A673 (cell line): ENCODE measurements around the gene POGLUT3. TPM values are rescaled to one million over a fixed set of nuclear protein-coding genes. Genes with fewer than 3 reads are reported as not detected.

Source experiments
- BruUV-seq: library from RNA; stranded (reverse); fragments of 400-500 nt; replicated peaks from 2 replicates; lab custom pipeline; 2021; lab: Mats Ljungman, UMichigan
- CTCF ChIA-PET: fragments of 300-600 bp; sonication (Branson Sonifier 250); formaldehyde crosslinking; loops from one replicate; lab custom pipeline; 2022; ENCODE audit warnings: antibody characterized with exemption; lab: Charles Lee
- POLR2A ChIA-PET: fragments of 300-600 bp; sonication (Branson Sonifier 250); formaldehyde crosslinking; loops from one replicate; lab custom pipeline; 2022; ENCODE audit warnings: antibody characterized with exemption; ENCODE audit not compliant: low non-redundant PET; lab: Charles Lee
- DNase-seq: peaks from one replicate; pipeline ENCODE4 v3.0.0-alpha.2; 2015; ENCODE audit warnings: low spot score
- H3K27ac ChIP-seq: fragments of 200-600 bp; sonication (generic); 2 replicates; pipeline ENCODE4 v1.5.1; 2016; ENCODE audit warnings: mixed run types, low read depth, mild to moderate bottlenecking, mixed read lengths, antibody characterized with exemption, low read length; ENCODE audit not compliant: poor library complexity, severe bottlenecking
- H3K27me3 ChIP-seq: fragments of 200-600 bp; sonication (generic); replicated peaks from 2 replicates; pipeline ENCODE4 v1.6.1; 2017; ENCODE audit warnings: mixed run types, low read depth, mild to moderate bottlenecking, mixed read lengths, antibody characterized with exemption, low read length; ENCODE audit not compliant: insufficient read depth, poor library complexity
- H3K36me3 ChIP-seq: fragments of 200-600 bp; sonication (generic); 2 replicates; pipeline ENCODE4 v1.6.1; 2016; ENCODE audit warnings: mixed run types, mild to moderate bottlenecking, mixed read lengths, antibody characterized with exemption, low read length; ENCODE audit not compliant: insufficient read depth, poor library complexity, severe bottlenecking
- H3K4me1 ChIP-seq: fragments of 200-600 bp; sonication (generic); 2 replicates; pipeline ENCODE4 v1.6.1; 2017; ENCODE audit warnings: mixed run types, mild to moderate bottlenecking, mixed read lengths, antibody characterized with exemption, low read length; ENCODE audit not compliant: insufficient read depth, poor library complexity, severe bottlenecking
- H3K4me3 ChIP-seq: fragments of 200-600 bp; sonication (generic); 2 replicates; pipeline ENCODE4 v1.5.1; 2016; ENCODE audit warnings: low read depth, mixed run types, mild to moderate bottlenecking, mixed read lengths, low read length; ENCODE audit not compliant: poor library complexity, severe bottlenecking
- H3K9me3 ChIP-seq: fragments of 200-600 bp; sonication (generic); 2 replicates; pipeline ENCODE4 v1.6.1; 2016; ENCODE audit warnings: mixed run types, low read depth, mild to moderate bottlenecking, mixed read lengths, antibody characterized with exemption, low read length; ENCODE audit not compliant: poor library complexity, severe bottlenecking
- EZH2 ChIP-seq: fragments of 200-600 bp; sonication (generic); IDR thresholded peaks from 2 replicates; pipeline ENCODE4 v1.6.1; 2017; ENCODE audit warnings: borderline replicate concordance, low read depth, mild to moderate bottlenecking, mixed read lengths, antibody characterized with exemption, low read length; ENCODE audit not compliant: poor library complexity, severe bottlenecking
- intact Hi-C: fragments of 100-400 bp; cut with micrococcal nuclease; formaldehyde crosslinking; loops from one replicate; pipeline ENCODE4 v1.10.0; 2022; ENCODE audit not compliant: unreplicated experiment
- total RNA-seq: library from RNA; stranded (reverse); gene quantifications from 2 replicates; pipeline ENCODE4 v1.2.3, GENCODE V29; 2021
- TF ChIP-seq, protein P1 (sequence below): fragments of 300-800, 200-600 bp; sonication (generic); conservative IDR thresholded peaks from 2 replicates; pipeline ENCODE4 v1.5.1; 2017; ENCODE audit warnings: low read depth, mild to moderate bottlenecking, antibody characterized with exemption, low read length, moderate library complexity, mixed read lengths

The POGLUT3 gene
- total RNA-seq, 1 experiment from 2014 or later = 81.2 TPM

DNA sequence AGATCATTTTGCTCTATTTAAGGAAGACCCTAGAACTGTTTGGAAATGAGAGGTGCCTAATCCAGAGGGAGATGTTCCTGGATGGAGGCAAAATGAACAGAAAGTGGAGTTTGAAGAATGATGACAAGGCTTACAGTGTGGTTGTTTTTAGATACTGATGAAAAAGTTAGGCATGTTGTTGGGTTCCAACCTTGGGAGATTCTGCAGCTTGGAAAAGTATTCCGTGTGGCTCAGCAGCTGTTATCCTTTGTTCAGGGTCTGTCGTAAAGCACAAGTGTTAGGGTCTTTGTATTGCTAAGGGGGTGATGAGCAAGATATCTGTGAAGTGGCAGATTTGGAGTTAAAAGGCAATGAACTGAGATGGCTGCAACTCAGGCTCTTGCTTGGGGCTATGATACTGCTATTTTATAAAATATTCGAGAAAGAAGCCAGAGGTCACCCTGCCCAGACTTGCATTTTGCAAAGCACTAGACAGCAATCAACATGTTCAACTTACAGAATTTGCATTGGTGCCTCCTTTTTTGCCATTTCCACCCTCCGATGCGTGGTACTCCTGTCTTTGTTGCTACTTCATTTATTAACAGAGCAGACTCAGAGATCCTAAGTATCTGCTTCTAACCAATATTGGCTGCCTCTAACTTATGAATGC, 45.3 kb upstream of the POGLUT3 start:
- no peak overlapping the region for H3K4me3 ChIP-seq
- H3K9me3 ChIP-seq = no peaks in the 10 kb centered on the region
- intact Hi-C loops = no loop called here
- ChIA-PET CTCF (no interaction called here), POLR2A (no interaction called here)
- BruUV-seq = no TSS peak
- DNase-seq = no peak
- no peaks in the 10 kb centered on the region for H3K4me1 ChIP-seq
- H3K27ac ChIP-seq = no peak overlapping the region
- no peaks in the 10 kb centered on the region for H3K36me3 ChIP-seq
- no peaks in the 10 kb centered on the region for H3K27me3 ChIP-seq
- no peak for TF ChIP-seq EZH2

DNA sequence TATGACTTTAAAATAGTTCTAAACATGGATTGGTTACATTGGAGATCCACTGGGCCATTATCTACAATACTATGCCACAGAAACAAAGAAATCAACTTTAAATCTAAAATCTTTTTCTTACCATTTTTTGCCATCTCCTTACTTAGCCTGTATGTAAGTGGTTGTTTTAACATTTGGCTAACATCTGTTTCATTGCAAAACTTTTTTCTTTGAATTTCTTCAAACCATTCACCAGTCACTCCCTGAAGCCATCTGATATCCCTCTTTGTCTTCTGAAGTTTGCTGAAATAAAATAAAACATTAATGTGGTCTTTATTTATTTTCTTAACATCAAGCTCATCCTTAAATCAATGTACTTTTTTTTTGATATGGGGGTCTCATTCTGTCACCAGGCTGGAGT, 43.3 kb upstream of the POGLUT3 start:
- no peaks in the 10 kb centered on the region for H3K9me3 ChIP-seq
- POLR2A ChIA-PET = no interaction called here
- no peak for TF ChIP-seq EZH2
- TF ChIP-seq, protein P1, sequence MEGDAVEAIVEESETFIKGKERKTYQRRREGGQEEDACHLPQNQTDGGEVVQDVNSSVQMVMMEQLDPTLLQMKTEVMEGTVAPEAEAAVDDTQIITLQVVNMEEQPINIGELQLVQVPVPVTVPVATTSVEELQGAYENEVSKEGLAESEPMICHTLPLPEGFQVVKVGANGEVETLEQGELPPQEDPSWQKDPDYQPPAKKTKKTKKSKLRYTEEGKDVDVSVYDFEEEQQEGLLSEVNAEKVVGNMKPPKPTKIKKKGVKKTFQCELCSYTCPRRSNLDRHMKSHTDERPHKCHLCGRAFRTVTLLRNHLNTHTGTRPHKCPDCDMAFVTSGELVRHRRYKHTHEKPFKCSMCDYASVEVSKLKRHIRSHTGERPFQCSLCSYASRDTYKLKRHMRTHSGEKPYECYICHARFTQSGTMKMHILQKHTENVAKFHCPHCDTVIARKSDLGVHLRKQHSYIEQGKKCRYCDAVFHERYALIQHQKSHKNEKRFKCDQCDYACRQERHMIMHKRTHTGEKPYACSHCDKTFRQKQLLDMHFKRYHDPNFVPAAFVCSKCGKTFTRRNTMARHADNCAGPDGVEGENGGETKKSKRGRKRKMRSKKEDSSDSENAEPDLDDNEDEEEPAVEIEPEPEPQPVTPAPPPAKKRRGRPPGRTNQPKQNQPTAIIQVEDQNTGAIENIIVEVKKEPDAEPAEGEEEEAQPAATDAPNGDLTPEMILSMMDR = no peak
- no peaks in the 10 kb centered on the region for H3K4me1 ChIP-seq
- H3K27ac ChIP-seq = no peak overlapping the region
- intact Hi-C loops = no loop called here
- H3K4me3 ChIP-seq = no peak overlapping the region
- H3K27me3 ChIP-seq = no peaks in the 10 kb centered on the region
- CTCF ChIA-PET = no interaction called here
- no peak for DNase-seq
- H3K36me3 ChIP-seq = no peaks in the 10 kb centered on the region
- BruUV-seq = no TSS peak

DNA sequence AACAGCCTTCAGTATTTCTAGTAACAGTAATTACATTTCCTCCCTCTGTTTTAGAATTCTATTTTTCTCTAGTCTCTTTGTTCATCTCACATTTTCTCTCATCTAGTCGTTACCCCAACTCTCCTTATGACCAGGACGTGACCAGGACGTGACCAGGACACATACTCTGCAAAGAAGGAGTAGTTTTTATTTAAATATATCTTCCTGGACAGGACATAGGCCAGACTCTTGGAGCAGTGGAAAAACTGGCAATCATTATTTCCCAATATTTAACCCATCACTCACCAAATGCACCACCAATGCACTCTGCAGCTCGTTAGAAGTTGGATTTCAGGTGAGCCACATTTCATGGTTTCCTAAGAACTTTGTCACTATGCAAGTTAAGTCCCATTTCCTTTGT, 40.3 kb upstream of the POGLUT3 start:
- BruUV-seq = no TSS peak
- POLR2A ChIA-PET = interaction anchor here (0.6 kb wide), 1 partner anchor 12 kb away, joined by 3 read pairs; no protein-coding TSS in a partner anchor
- H3K9me3 ChIP-seq = no peaks in the 10 kb centered on the region
- H3K36me3 ChIP-seq = no peaks in the 10 kb centered on the region
- CTCF ChIA-PET = interaction anchor here (0.6 kb wide), 1 partner anchor 316 kb away, joined by 5 read pairs; the partner anchor contains the start of gene NPAT
- H3K4me3 ChIP-seq = no peak overlapping the region
- TF ChIP-seq, protein P1 = no peak
- TF ChIP-seq EZH2 = no peak
- H3K4me1 ChIP-seq = no peaks in the 10 kb centered on the region
- no peak overlapping the region for H3K27ac ChIP-seq
- intact Hi-C loops = no loop called here
- no peak for DNase-seq
- no peaks in the 10 kb centered on the region for H3K27me3 ChIP-seq
